ENCODE measurements around the gene PPP1R11.
A peak's percentile ranks its signal among the peaks of the same experiment; 100 is the strongest.

The PPP1R11 gene

DNA sequence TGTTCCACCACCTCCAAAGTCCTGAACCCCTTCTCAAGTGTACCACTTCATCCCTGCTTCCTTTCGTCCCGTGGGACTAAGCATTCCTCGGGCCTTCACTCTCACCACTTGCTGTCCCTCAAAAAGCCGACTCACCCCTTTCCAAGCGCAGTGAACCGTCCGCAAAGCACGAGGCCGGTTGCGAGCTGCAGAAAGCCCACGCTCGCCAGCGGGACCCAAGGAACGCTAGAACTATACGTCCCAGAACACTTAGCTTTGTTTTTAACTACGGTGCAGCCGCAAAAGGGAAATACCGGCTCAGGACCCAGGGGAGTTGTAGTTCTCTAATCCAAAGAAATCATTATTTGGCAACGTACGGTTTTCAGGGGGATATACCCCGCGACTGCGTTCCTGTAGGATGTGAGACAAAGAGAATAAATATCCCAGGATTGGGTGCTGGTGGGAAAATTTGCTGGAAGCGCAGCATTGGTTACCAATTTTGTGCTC lies 6.3 kb upstream of the PPP1R11 start:
- Histone ChIP-seq H3K9me3 (ENCODE audit: insufficient read depth, low read depth, low read length) (no peaks in the 10 kb centered on the region), H4K20me1 (ENCODE audit: insufficient read depth, low read length, poor library complexity, severe bottlenecking) (no peaks in the 10 kb centered on the region), H3K4me3 (ENCODE audit: low read length, poor library complexity, severe bottlenecking) (peak overlapping the region; percentile 93), H3K4me1 (ENCODE audit: insufficient read depth, low read length, poor library complexity, severe bottlenecking) (peaks cover 32% of the 10 kb centered on the region), H3K4me2 (ENCODE audit: low read depth, low read length, poor library complexity, severe bottlenecking) (peak overlapping the region; percentile 84), H2AFZ (ENCODE audit: low read length) (peak overlapping the region; percentile 92), H3F3A (ENCODE audit: low read depth) (no peaks in the 10 kb centered on the region), H3K9me2 (replicated peaks; ENCODE audit: low read depth, low read length) (no peaks in the 10 kb centered on the region), H3K9ac (ENCODE audit: low read depth, low read length, poor library complexity, severe bottlenecking) (peak overlapping the region; percentile 96), H3K27me3 (ENCODE audit: insufficient read depth, low read length, poor library complexity, severe bottlenecking) (no peaks in the 10 kb centered on the region), H3K79me2 (ENCODE audit: insufficient read depth, low read length) (peaks cover 58% of the 10 kb centered on the region), H3K36me3 (ENCODE audit: insufficient read depth, low read length) (no peaks in the 10 kb centered on the region; the same call in 1 of the 2 replicates)
- TF ChIP-seq, protein P1, sequence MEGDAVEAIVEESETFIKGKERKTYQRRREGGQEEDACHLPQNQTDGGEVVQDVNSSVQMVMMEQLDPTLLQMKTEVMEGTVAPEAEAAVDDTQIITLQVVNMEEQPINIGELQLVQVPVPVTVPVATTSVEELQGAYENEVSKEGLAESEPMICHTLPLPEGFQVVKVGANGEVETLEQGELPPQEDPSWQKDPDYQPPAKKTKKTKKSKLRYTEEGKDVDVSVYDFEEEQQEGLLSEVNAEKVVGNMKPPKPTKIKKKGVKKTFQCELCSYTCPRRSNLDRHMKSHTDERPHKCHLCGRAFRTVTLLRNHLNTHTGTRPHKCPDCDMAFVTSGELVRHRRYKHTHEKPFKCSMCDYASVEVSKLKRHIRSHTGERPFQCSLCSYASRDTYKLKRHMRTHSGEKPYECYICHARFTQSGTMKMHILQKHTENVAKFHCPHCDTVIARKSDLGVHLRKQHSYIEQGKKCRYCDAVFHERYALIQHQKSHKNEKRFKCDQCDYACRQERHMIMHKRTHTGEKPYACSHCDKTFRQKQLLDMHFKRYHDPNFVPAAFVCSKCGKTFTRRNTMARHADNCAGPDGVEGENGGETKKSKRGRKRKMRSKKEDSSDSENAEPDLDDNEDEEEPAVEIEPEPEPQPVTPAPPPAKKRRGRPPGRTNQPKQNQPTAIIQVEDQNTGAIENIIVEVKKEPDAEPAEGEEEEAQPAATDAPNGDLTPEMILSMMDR (conservative IDR thresholded peaks at IDR 0.05; ENCODE audit: low read length): no peak
- no peak for TF ChIP-seq EZH2phosphoT487 (IDR thresholded peaks at IDR 0.05; ENCODE audit: borderline replicate concordance)

DNA sequence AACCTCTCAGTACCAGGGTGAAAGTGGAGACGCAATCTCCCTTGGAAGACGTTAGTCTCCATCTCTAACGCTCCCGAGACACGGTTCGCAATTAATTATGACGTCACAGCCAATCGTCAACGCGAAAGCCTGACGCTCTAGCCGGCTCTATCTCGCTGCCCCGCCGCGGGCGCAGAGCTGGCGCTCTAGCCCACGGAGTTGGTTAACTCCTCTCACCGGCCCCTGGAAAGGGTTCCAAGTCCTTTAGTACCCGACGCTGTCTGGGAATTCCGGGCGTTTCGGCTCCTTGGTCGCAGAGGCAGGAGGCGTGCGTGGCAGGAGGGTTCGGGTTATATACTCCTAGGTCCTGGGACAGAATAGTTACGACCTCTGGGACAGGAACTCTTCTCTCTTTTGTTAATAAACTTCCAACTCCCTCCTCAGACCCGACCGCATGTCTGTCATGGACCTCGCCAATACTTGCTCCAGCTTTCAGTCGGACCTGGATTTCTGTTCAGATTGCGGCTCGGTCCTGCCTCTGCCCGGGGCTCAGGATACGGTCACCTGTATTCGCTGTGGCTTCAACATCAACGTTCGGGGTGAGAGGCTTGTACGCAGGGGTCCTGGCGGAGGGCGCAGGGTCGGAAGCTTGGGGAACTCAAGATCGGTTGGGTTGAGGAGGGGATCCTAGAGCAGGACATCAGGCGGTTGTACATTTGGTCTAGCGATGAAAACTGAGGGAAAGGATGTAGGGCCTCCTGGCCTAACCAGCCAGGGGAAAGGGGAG lies 5.7 kb upstream of the PPP1R11 start, which contains the start of gene POLR1H:
Gene POLR1H, plus strand, starts transcription at position 174 of the 766 bp plus-strand sequence. Its CDS starts 260 bp downstream, at position 434.
- no peaks in the 10 kb centered on the region; the same call in 1 of the 2 replicates for H3K36me3 ChIP-seq (ENCODE audit: insufficient read depth, low read length)
- TF ChIP-seq, protein P1 (conservative IDR thresholded peaks at IDR 0.05; ENCODE audit: low read length): no peak
- TF ChIP-seq EZH2phosphoT487 (IDR thresholded peaks at IDR 0.05; ENCODE audit: borderline replicate concordance): no peak
- peak within 1 kb of the TSS; percentile 96 for H3K9ac ChIP-seq (ENCODE audit: low read depth, low read length, poor library complexity, severe bottlenecking)

DNA sequence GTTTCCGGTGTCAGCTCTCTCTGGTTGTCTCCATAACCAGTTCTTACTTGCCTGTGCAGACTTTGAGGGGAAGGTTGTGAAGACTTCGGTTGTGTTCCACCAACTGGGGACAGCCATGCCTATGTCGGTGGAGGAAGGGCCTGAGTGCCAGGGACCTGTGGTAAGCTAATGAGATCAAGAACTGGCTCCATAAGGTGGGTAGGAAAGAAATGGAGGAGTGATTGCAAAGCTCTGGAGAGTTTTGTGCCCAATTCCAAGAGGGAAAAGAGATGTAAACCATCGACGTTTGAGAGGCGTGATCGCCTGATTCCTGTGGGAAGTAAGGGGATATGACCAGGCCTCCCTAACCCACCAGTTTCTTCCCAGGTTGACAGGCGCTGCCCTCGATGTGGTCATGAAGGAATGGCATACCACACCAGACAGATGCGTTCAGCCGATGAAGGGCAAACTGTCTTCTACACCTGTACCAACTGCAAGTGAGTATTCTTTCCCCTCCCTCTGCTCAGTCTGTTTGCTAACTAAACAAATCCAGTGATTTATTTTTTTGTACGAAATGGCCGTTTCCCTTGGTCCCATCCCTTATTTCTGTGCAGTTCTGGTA lies 5.0 kb upstream of the PPP1R11 start:
- H3K27me3 ChIP-seq (ENCODE audit: insufficient read depth, low read length, poor library complexity, severe bottlenecking): no peaks in the 10 kb centered on the region

More for the DNA sequence above, 5.7 kb upstream of the PPP1R11 start, which contains the start of gene POLR1H:
- Histone ChIP-seq H3K4me3 (ENCODE audit: low read length, poor library complexity, severe bottlenecking) (peak within 1 kb of the TSS; percentile 93), H3K27me3 (ENCODE audit: insufficient read depth, low read length, poor library complexity, severe bottlenecking) (no peaks in the 10 kb centered on the region), H3K79me2 (ENCODE audit: insufficient read depth, low read length) (peaks cover 58% of the 10 kb centered on the region), H3K9me2 (replicated peaks; ENCODE audit: low read depth, low read length) (no peaks in the 10 kb centered on the region), H4K20me1 (ENCODE audit: insufficient read depth, low read length, poor library complexity, severe bottlenecking) (no peaks in the 10 kb centered on the region), H3F3A (ENCODE audit: low read depth) (no peaks in the 10 kb centered on the region), H3K4me1 (ENCODE audit: insufficient read depth, low read length, poor library complexity, severe bottlenecking) (peaks cover 39% of the 10 kb centered on the region), H3K9me3 (ENCODE audit: insufficient read depth, low read depth, low read length) (no peaks in the 10 kb centered on the region), H2AFZ (ENCODE audit: low read length) (peak within 1 kb of the TSS; percentile 92), H3K4me2 (ENCODE audit: low read depth, low read length, poor library complexity, severe bottlenecking) (peak within 1 kb of the TSS; percentile 84)

More for the DNA sequence above, 5.0 kb upstream of the PPP1R11 start:
- Histone ChIP-seq H2AFZ (ENCODE audit: low read length) (peak overlapping the region; percentile 92), H3K79me2 (ENCODE audit: insufficient read depth, low read length) (peaks cover 58% of the 10 kb centered on the region), H3K4me3 (ENCODE audit: low read length, poor library complexity, severe bottlenecking) (peak overlapping the region; percentile 93), H3K9me2 (replicated peaks; ENCODE audit: low read depth, low read length) (no peaks in the 10 kb centered on the region), H3K9me3 (ENCODE audit: insufficient read depth, low read depth, low read length) (no peaks in the 10 kb centered on the region), H3F3A (ENCODE audit: low read depth) (no peaks in the 10 kb centered on the region), H3K36me3 (ENCODE audit: insufficient read depth, low read length) (no peaks in the 10 kb centered on the region; the same call in 1 of the 2 replicates), H4K20me1 (ENCODE audit: insufficient read depth, low read length, poor library complexity, severe bottlenecking) (no peaks in the 10 kb centered on the region), H3K4me1 (ENCODE audit: insufficient read depth, low read length, poor library complexity, severe bottlenecking) (peaks cover 41% of the 10 kb centered on the region), H3K9ac (ENCODE audit: low read depth, low read length, poor library complexity, severe bottlenecking) (peak overlapping the region; percentile 96), H3K4me2 (ENCODE audit: low read depth, low read length, poor library complexity, severe bottlenecking) (peak overlapping the region; percentile 84)
- TF ChIP-seq EZH2phosphoT487 (IDR thresholded peaks at IDR 0.05; ENCODE audit: borderline replicate concordance): no peak
- TF ChIP-seq, protein P1 (conservative IDR thresholded peaks at IDR 0.05; ENCODE audit: low read length): no peak
